ENCODE results near the gene LGI2. TPM values are rescaled to one million over a fixed set of nuclear protein-coding genes. Genes with fewer than 3 reads are reported as not detected.

Gene LGI2
- total and polyA plus RNA-seq, 9 of the 15 experiments (the other 6 are each of a cell fraction or from before 2014, with no cell fraction given) = 0.03 to 0.07 TPM; not detected in 7

GRCh38 chr4:25022766-25023165 is 8.0 kb downstream of the LGI2 start:
- no peak overlapping the region for H3K4me3 ChIP-seq
- H3K4me2 ChIP-seq (ENCODE audit: insufficient read depth, low read length) = no peak overlapping the region
- no peaks in the 10 kb centered on the region for H3K4me1 ChIP-seq (replicated peaks in 1 of 2; ENCODE audit: control insufficient read depth in 2 of 2, insufficient read depth in 2 of 2, low read length in 2 of 2)
- intact Hi-C loops (cut with micrococcal nuclease) (no loop called here), in situ Hi-C loops (cut with MboI) (no loop called here)
- peaks cover 6 to 11% of the 10 kb centered on the region in 2 experiments; a peak in 4 of 5 replicates for H3K27me3 ChIP-seq (ENCODE audit: control insufficient read depth in 2 of 2, insufficient read depth in 2 of 2, low read length in 2 of 2)
- no peaks in the 10 kb centered on the region for H3K9me3 ChIP-seq (replicated peaks; ENCODE audit: control insufficient read depth, insufficient read depth, low read depth, low read length)
- H2AFZ ChIP-seq (ENCODE audit: low read depth, low read length) = no peak overlapping the region
- FAIRE-seq (no peak), ATAC-seq (no peak), DNase-seq (ENCODE audit: extremely low read depth in 1 of 4, low spot score in 3 of 4) (no peak)
- ChIA-PET POLR2A (no interaction called here), CTCF (ENCODE audit: low intra/inter-chr PET ratio) (no interaction called here)
- H3K36me3 ChIP-seq (ENCODE audit: control insufficient read depth, insufficient read depth, low read length) = no peaks in the 10 kb centered on the region
- no peaks in the 10 kb centered on the region for H3K79me2 ChIP-seq (ENCODE audit: control insufficient read depth, insufficient read depth, low read length)
- H4K20me1 ChIP-seq (replicated peaks; ENCODE audit: control insufficient read depth, insufficient read depth, low read length) = 0 out of 2 replicates have a peak, but pooled peaks cover 3% of the 10 kb centered on the region
- H3K9me1 ChIP-seq (ENCODE audit: control insufficient read depth, insufficient read depth, low read length) = no peaks in the 10 kb centered on the region
- TF ChIP-seq ZNF217 (CRISPR knock-in tag; IDR thresholded peaks at IDR 0.05) = no peak
- no peak for TF ChIP-seq KDM1A (IDR thresholded peaks at IDR 0.05)
- no peak for TF ChIP-seq POLR3G (IDR thresholded peaks at IDR 0.05; ENCODE audit: extremely low read depth, insufficient read length, insufficient replicate concordance)
- TF ChIP-seq ZBTB7A (IDR thresholded peaks at IDR 0.05; ENCODE audit: borderline replicate concordance, control insufficient read depth, low read depth, low read length) = no peak
- no peak for TF ChIP-seq KAT7 (CRISPR knock-in tag; IDR thresholded peaks at IDR 0.05; ENCODE audit: borderline replicate concordance)
- no peak for TF ChIP-seq HDGF (IDR thresholded peaks at IDR 0.05)
- TF ChIP-seq BACH1 (tag; IDR thresholded peaks at IDR 0.05) = no peak
- no peak for TF ChIP-seq ZNF140 (CRISPR knock-in tag; IDR thresholded peaks at IDR 0.05)
- TF ChIP-seq ZNF354B (CRISPR knock-in tag; IDR thresholded peaks at IDR 0.05) = no peak
- no peak for TF ChIP-seq FOXM1 (IDR thresholded peaks at IDR 0.05; ENCODE audit: low read depth)
- TF ChIP-seq FOXM1 (CRISPR knock-in tag; IDR thresholded peaks at IDR 0.05; ENCODE audit: low read depth) = no peak
- no peak for TF ChIP-seq RBM22 (IDR thresholded peaks at IDR 0.05; ENCODE audit: low read depth, low read length, poor library complexity, severe bottlenecking)
- H3K9ac ChIP-seq (ENCODE audit: insufficient read depth in 1 of 2, low read depth in 2 of 2, low read length in 2 of 2) = no peak overlapping the region
- H3K27ac ChIP-seq (ENCODE audit: extremely low read depth, low read depth, low read length) = no peak overlapping the region
- no TSS peak for BruUV-seq (replicated peaks)
- WGBS (ENCODE audit: insufficient coverage, low coverage, missing lambda C conversion rate) = 0% methylated on average over 1 of the region's 1 CpG
